Type B pancreatic cell (in vitro differentiated cells): ENCODE measurements around the gene LIX1. TPM values are rescaled to one million over a fixed set of nuclear protein-coding genes. Genes with fewer than 3 reads are reported as not detected.

Experiments used
- DNase-seq: peaks from one replicate; pipeline ENCODE4 v3.0.0; 2021; ENCODE audit warnings: mixed read lengths; ENCODE audit not compliant: unreplicated experiment; ENCODE audit errors: extremely low spot score
- H3K27ac Mint-ChIP-seq: 2 replicates; pipeline ENCODE4 v1.8.0; 2021; ENCODE audit warnings: mild to moderate bottlenecking, mixed read lengths
- H3K27me3 Mint-ChIP-seq: 2 replicates; pipeline ENCODE4 v1.8.0; 2021; ENCODE audit warnings: mixed read lengths
- H3K36me3 Mint-ChIP-seq: 2 replicates; pipeline ENCODE4 v1.8.0; 2021; ENCODE audit warnings: mixed read lengths
- H3K4me1 Mint-ChIP-seq: one replicate; pipeline ENCODE4 v1.8.0; 2021; ENCODE audit warnings: mixed read lengths; ENCODE audit not compliant: unreplicated experiment
- H3K4me3 Mint-ChIP-seq: 2 replicates; pipeline ENCODE4 v1.8.0; 2021; ENCODE audit warnings: mild to moderate bottlenecking, mixed read lengths
- H3K9me3 Mint-ChIP-seq: 2 replicates; pipeline ENCODE4 v1.8.0; 2021; ENCODE audit warnings: mixed read lengths
- total RNA-seq: library from RNA; stranded (reverse); gene quantifications from 2 replicates; pipeline ENCODE4 v1.2.1, GENCODE V29; 2021; ENCODE audit warnings: low replicate concordance
- TF ChIP-seq, protein P1 (sequence below): fragments of 200-600 bp; sonication (generic); conservative IDR thresholded peaks from 2 replicates; pipeline ENCODE4 v1.5.0; 2021; ENCODE audit warnings: antibody characterized with exemption, mild to moderate bottlenecking

Gene LIX1
- total RNA-seq, 1 donor from 2014 or later, result 27.4 TPM

DNA sequence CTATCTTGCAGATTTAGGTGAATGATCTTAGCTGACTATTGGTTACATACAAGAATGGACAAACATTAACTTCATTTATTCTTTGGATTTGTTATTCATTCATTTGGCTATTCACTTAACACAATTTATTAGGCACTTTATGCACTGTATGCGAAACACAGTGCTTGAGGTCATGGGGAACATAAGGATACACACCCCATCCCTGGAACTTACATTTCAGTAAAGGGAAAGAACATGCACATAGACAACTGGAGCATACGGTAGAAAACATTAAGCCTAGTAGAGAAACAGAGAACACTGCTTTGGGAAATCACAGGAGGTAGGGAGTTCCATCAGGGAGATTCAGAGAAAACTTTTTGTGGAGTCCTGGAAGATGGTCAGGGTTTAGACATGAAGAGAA lies 22.2 kb downstream of the LIX1 start:
- Mint-ChIP-seq H3K4me3 (no peak overlapping the region), H3K27me3 (peaks cover 12% of the 10 kb centered on the region), H3K36me3 (no peaks in the 10 kb centered on the region), H3K9me3 (peaks cover 5% of the 10 kb centered on the region), H3K27ac (no peak overlapping the region), H3K4me1 (peaks cover 29% of the 10 kb centered on the region)
- TF ChIP-seq, protein P1, sequence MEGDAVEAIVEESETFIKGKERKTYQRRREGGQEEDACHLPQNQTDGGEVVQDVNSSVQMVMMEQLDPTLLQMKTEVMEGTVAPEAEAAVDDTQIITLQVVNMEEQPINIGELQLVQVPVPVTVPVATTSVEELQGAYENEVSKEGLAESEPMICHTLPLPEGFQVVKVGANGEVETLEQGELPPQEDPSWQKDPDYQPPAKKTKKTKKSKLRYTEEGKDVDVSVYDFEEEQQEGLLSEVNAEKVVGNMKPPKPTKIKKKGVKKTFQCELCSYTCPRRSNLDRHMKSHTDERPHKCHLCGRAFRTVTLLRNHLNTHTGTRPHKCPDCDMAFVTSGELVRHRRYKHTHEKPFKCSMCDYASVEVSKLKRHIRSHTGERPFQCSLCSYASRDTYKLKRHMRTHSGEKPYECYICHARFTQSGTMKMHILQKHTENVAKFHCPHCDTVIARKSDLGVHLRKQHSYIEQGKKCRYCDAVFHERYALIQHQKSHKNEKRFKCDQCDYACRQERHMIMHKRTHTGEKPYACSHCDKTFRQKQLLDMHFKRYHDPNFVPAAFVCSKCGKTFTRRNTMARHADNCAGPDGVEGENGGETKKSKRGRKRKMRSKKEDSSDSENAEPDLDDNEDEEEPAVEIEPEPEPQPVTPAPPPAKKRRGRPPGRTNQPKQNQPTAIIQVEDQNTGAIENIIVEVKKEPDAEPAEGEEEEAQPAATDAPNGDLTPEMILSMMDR, result no peak
- no peak for DNase-seq

DNA sequence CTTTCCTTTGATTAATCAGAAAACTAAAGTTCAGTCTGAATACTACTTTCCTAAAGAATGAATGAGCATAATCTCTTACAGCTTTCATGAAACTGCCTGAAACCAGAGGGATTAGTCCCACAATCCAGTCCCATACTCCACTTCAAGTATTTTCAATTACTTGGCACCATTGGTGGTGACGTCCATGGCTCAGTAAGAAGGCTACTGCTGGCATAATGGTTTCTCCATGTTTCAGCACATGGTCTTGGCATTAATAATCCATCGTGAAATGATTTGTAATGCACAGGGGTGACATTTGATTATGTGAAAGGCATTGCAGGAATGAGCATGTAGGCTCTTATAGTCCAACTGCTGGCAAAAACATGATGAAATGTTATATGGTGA lies 23.4 kb downstream of the LIX1 start:
- H3K36me3 Mint-ChIP-seq, result no peaks in the 10 kb centered on the region
- TF ChIP-seq, protein P1, result no peak
- H3K27ac Mint-ChIP-seq, result no peak overlapping the region
- H3K4me1 Mint-ChIP-seq, result peaks cover 36% of the 10 kb centered on the region
- DNase-seq, result no peak
- H3K9me3 Mint-ChIP-seq, result peaks cover 10% of the 10 kb centered on the region
- H3K27me3 Mint-ChIP-seq, result peaks cover 12% of the 10 kb centered on the region
- no peak overlapping the region for H3K4me3 Mint-ChIP-seq

DNA sequence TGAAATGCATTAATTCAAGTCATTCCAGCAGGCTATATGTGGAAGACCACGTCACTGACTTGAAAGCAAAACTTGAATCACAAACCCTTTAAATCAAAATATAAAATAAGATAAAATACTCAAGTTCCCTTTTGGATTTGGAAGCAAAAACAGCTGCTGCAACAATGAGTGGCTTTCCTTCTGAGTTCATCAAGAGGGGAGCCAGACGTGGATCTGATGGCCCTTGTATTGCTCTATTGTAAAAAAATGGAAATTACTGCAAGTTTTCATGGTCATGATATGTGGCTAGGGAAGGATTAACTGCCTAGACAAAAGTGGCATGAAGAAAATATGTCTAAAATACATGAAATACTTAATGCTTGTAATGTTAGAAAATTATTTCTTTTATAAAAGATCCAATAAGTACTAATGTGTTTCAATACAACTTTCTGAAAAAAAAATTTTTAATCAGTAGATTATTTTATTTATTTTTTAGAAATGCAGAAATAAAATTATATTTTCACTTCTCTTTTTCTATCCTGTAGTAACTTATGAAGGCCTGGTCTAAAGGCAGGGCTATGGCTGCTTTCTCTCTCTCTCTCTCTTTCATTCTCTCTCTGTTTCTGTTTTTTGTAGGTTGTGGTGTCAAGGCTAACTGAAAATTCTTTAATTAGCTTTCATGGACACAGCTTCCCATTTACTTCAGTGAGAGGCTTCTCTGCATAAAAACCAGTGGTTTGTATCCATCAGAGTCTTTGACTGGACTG lies 24.0 kb downstream of the LIX1 start:
- Mint-ChIP-seq H3K27me3 (peaks cover 8% of the 10 kb centered on the region), H3K27ac (no peak overlapping the region)

DNA sequence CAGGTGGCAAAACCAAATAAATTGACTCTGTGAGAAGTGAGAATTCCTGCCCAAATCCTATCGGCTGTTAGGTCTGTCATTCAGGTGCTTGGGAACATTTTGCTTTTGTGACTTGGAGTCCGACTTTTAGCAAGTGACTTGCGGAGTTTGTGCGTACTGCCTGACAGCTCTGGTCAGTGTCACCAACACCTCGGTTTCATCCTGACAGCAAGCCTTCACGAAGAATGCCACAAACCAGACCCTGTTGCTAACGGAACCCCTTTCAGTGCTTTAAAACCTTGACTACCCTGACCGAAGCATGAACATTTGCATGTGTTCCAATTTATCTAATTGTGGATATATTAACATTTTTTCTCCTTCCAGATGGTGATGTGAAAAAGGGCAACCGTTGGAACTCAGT lies 26.5 kb downstream of the LIX1 start:
- Mint-ChIP-seq H3K4me1 (peaks cover 60% of the 10 kb centered on the region), H3K27ac (peak overlapping the region; percentile 16), H3K4me3 (peak overlapping the region; percentile 28), H3K36me3 (peaks cover 4% of the 10 kb centered on the region), H3K27me3 (no peaks in the 10 kb centered on the region), H3K9me3 (peaks cover 5% of the 10 kb centered on the region)
- TF ChIP-seq, protein P1, result no peak
- no peak for DNase-seq

More for the DNA sequence above, 24.0 kb downstream of the LIX1 start:
- no peak for DNase-seq
- Mint-ChIP-seq H3K36me3 (no peaks in the 10 kb centered on the region), H3K9me3 (peaks cover 6% of the 10 kb centered on the region), H3K4me1 (peaks cover 39% of the 10 kb centered on the region), H3K4me3 (no peak overlapping the region)
- TF ChIP-seq, protein P1, result no peak

DNA sequence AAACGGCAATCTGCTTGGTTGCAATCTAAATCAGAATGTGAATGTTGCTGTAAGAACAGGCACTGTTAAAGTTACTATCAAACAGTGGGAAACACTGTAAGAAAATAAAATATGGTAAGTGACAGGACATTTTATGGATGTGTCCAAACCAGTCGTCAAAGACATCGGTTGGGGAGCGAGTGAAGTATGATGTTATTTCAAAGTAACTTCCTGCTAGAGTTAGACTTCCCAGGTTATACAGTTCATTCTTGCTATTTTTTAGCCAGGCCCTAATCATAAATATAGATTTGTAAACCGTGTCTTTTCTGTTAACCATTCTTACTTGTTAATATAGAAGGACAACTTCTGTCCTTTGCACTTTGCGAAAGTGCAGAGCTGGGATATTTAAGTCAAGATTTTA lies 30.2 kb downstream of the LIX1 start:
- H3K4me3 Mint-ChIP-seq, result no peak overlapping the region
- peaks cover 5% of the 10 kb centered on the region for H3K9me3 Mint-ChIP-seq
- peak overlapping the region; percentile 18 for H3K27ac Mint-ChIP-seq
- no peaks in the 10 kb centered on the region for H3K27me3 Mint-ChIP-seq
- H3K36me3 Mint-ChIP-seq, result peaks cover 8% of the 10 kb centered on the region
- TF ChIP-seq, protein P1, result no peak
- H3K4me1 Mint-ChIP-seq, result peaks cover 58% of the 10 kb centered on the region
- DNase-seq, result no peak
